ENCODE data around the gene TMEM253. TPM values are rescaled to one million over a fixed set of nuclear protein-coding genes. Genes with fewer than 3 reads are reported as not detected.

TMEM253 gene
- polyA plus RNA-seq, 3 donors: 0.05 TPM; not detected in 2

GRCh38 chr14:21059842-21060613 is 40.8 kb upstream of the TMEM253 start:
- no peak for TF ChIP-seq CTCF (IDR thresholded peaks at IDR 0.05)
- peaks cover 5 to 13% (median 11%) of the 10 kb centered on the region in 3 donors for H3K27me3 Mint-ChIP-seq (ENCODE audit: low read depth in 3 of 3)
- Histone ChIP-seq H3K27ac (ENCODE audit: low read depth in 1 of 2, low read length in 2 of 2) (no peak overlapping the region), H3K27me3 (ENCODE audit: control insufficient read depth in 2 of 2, insufficient read depth in 2 of 2, low read length in 2 of 2) (peaks cover 0 to 8% of the 10 kb centered on the region in 2 donors), H3K4me3 (replicated peaks in 1 of 3; ENCODE audit: low read depth in 2 of 3, low read length in 3 of 3) (no peak overlapping the region), H3K4me2 (replicated peaks; ENCODE audit: extremely low read depth, low read length, poor library complexity, severe bottlenecking) (no peak overlapping the region), H2AFZ (ENCODE audit: insufficient read depth, low read depth, low read length, poor library complexity, severe bottlenecking) (no peak overlapping the region), H3K9ac (ENCODE audit: insufficient read depth, low read length, poor library complexity, severe bottlenecking) (no peak overlapping the region), H4K20me1 (ENCODE audit: insufficient read depth, low read length) (no peaks in the 10 kb centered on the region), H3K36me3 (replicated peaks in 1 of 2; ENCODE audit: control insufficient read depth in 1 of 2, insufficient read depth in 2 of 2, low read length in 2 of 2) (no peaks in the 10 kb centered on the region), H3K9me3 (replicated peaks in 1 of 2; ENCODE audit: control insufficient read depth in 1 of 2, insufficient read depth in 1 of 2, low read length in 2 of 2) (no peaks in the 10 kb centered on the region), H3K4me1 (ENCODE audit: control insufficient read depth in 1 of 2, insufficient read depth in 2 of 2, low read length in 2 of 2) (no peaks in the 10 kb centered on the region), H3K79me2 (ENCODE audit: insufficient read depth, low read length) (no peaks in the 10 kb centered on the region)
- H3K27ac Mint-ChIP-seq: no peak overlapping the region
- WGBS (ENCODE audit: insufficient coverage): 90% methylated on average over 4 of the region's 8 CpGs
- no peak overlapping the region for H3K4me3 Mint-ChIP-seq
- no peak for DNase-seq
- no peaks in the 10 kb centered on the region for H3K36me3 Mint-ChIP-seq
- intact Hi-C loops (cut with micrococcal nuclease): loop anchor here (5.0 to 10.0 kb wide), 2 partner anchors 43 to 45 kb away; no protein-coding TSS in a partner anchor
- peaks cover 0 to under 1% (median 0%) of the 10 kb centered on the region in 7 donors for H3K9me3 Mint-ChIP-seq
- H3K4me1 Mint-ChIP-seq: no peaks in the 10 kb centered on the region

GRCh38 chr14:21060614-21061346 is 40.1 kb upstream of the TMEM253 start:
- TF ChIP-seq CTCF (IDR thresholded peaks at IDR 0.05): no peak
- H3K36me3 ChIP-seq (replicated peaks in 1 of 2; ENCODE audit: control insufficient read depth in 1 of 2, insufficient read depth in 2 of 2, low read length in 2 of 2): no peaks in the 10 kb centered on the region
- H3K9me3 ChIP-seq (replicated peaks in 1 of 2; ENCODE audit: control insufficient read depth in 1 of 2, insufficient read depth in 1 of 2, low read length in 2 of 2): no peaks in the 10 kb centered on the region
- no peak overlapping the region for H3K4me2 ChIP-seq (replicated peaks; ENCODE audit: extremely low read depth, low read length, poor library complexity, severe bottlenecking)
- peaks cover 0 to 8% of the 10 kb centered on the region in 2 donors for H3K27me3 ChIP-seq (ENCODE audit: control insufficient read depth in 2 of 2, insufficient read depth in 2 of 2, low read length in 2 of 2)
- 94% methylated on average over 8 of the region's 13 CpGs for WGBS (ENCODE audit: insufficient coverage)
- no peak overlapping the region for H3K9ac ChIP-seq (ENCODE audit: insufficient read depth, low read length, poor library complexity, severe bottlenecking)
- peaks cover 0 to 2% (median 0%) of the 10 kb centered on the region in 7 donors for H3K9me3 Mint-ChIP-seq
- no peak overlapping the region for H2AFZ ChIP-seq (ENCODE audit: insufficient read depth, low read depth, low read length, poor library complexity, severe bottlenecking)
- no peak overlapping the region for H3K4me3 ChIP-seq (replicated peaks in 1 of 3; ENCODE audit: low read depth in 2 of 3, low read length in 3 of 3)
- no peak overlapping the region for H3K27ac ChIP-seq (ENCODE audit: low read depth in 1 of 2, low read length in 2 of 2)
- H3K36me3 Mint-ChIP-seq: no peaks in the 10 kb centered on the region
- no peaks in the 10 kb centered on the region for H3K4me1 ChIP-seq (ENCODE audit: control insufficient read depth in 1 of 2, insufficient read depth in 2 of 2, low read length in 2 of 2)
- H3K79me2 ChIP-seq (ENCODE audit: insufficient read depth, low read length): no peaks in the 10 kb centered on the region
- no peak overlapping the region for H3K4me3 Mint-ChIP-seq
- no peaks in the 10 kb centered on the region for H3K4me1 Mint-ChIP-seq
- H4K20me1 ChIP-seq (ENCODE audit: insufficient read depth, low read length): no peaks in the 10 kb centered on the region
- intact Hi-C loops (cut with micrococcal nuclease): loop anchor here in 1 of 2 donors (10.0 kb wide), 1 partner anchor 46 kb away; no protein-coding TSS in a partner anchor
- no peak for DNase-seq
- H3K27me3 Mint-ChIP-seq (ENCODE audit: low read depth in 3 of 3): peaks cover 11 to 15% (median 14%) of the 10 kb centered on the region in 3 donors
- no peak overlapping the region for H3K27ac Mint-ChIP-seq

Measured in CD14-positive monocyte (primary cell).